WTC11 (cell line): Measurements from ENCODE around the gene RXFP2. TPM values are rescaled to one million over a fixed set of nuclear protein-coding genes. Genes with fewer than 3 reads are reported as not detected.

Experiments
- ATAC-seq: fragments of 200-7000 bp; cut with Tn5 transposase; 2 replicates; pipeline ENCODE4 v1.10.0; 2021; ENCODE audit warnings: mild to moderate bottlenecking, moderate library complexity
- CTCF ChIA-PET: fragments of 300-600 bp; sonication (Branson Sonifier 250); formaldehyde crosslinking; loops from one replicate; lab custom pipeline; 2021; ENCODE audit warnings: antibody characterized with exemption; lab: Charles Lee
- POLR2A ChIA-PET: fragments of 350-600 bp; sonication (Branson Sonifier 250); formaldehyde crosslinking; loops from one replicate; lab custom pipeline; 2021; ENCODE audit warnings: antibody characterized with exemption; lab: Charles Lee
- DNase-seq: peaks from one replicate; pipeline ENCODE4 v3.0.0; 2021; ENCODE audit warnings: low spot score
- H3K27ac Mint-ChIP-seq: 2 replicates; pipeline ENCODE4 v1.8.0; 2021; ENCODE audit warnings: mixed read lengths
- H3K27me3 Mint-ChIP-seq: 2 replicates; pipeline ENCODE4 v1.8.0; 2021; ENCODE audit warnings: low read depth, mild to moderate bottlenecking, moderate library complexity, mixed read lengths
- H3K36me3 Mint-ChIP-seq: 2 replicates; pipeline ENCODE4 v1.8.0; 2021; ENCODE audit warnings: mixed read lengths
- H3K4me1 Mint-ChIP-seq: 2 replicates; pipeline ENCODE4 v1.8.0; 2022; ENCODE audit warnings: mixed read lengths
- H3K4me3 Mint-ChIP-seq: 2 replicates; pipeline ENCODE4 v1.8.0; 2021; ENCODE audit warnings: mild to moderate bottlenecking, moderate library complexity, mixed read lengths
- H3K9me3 Mint-ChIP-seq: 2 replicates; pipeline ENCODE4 v1.8.0; 2021; ENCODE audit warnings: mixed read lengths
- ATF2 ChIP-seq: sonication (generic); formaldehyde crosslinking; IDR thresholded peaks from 2 replicates; pipeline ENCODE4 v1.8.1; 2022; ENCODE audit warnings: low read depth, missing genetic modification reagents, borderline replicate concordance
- CDX4 ChIP-seq: fragments of 250-450 bp; sonication (Bioruptor Pico); IDR thresholded peaks from 2 replicates; pipeline ENCODE4 v1.9.0; 2021; ENCODE audit warnings: moderate library complexity, mild to moderate bottlenecking, inconsistent platforms, borderline replicate concordance
- CREM ChIP-seq: sonication (generic); formaldehyde crosslinking; IDR thresholded peaks from 2 replicates; pipeline ENCODE4 v1.8.1; 2022; ENCODE audit warnings: mild to moderate bottlenecking, missing genetic modification reagents, moderate library complexity
- FOXJ3 ChIP-seq: sonication (generic); formaldehyde crosslinking; IDR thresholded peaks from 2 replicates; pipeline ENCODE4 v1.9.0; 2021; ENCODE audit warnings: missing genetic modification reagents, mild to moderate bottlenecking, borderline replicate concordance
- FOXP1 ChIP-seq: sonication (generic); formaldehyde crosslinking; IDR thresholded peaks from 2 replicates; pipeline ENCODE4 v1.8.0; 2022; ENCODE audit warnings: missing genetic modification reagents, mild to moderate bottlenecking, moderate library complexity, borderline replicate concordance
- MXD4 ChIP-seq: fragments of 250-450 bp; sonication (Bioruptor Pico); IDR thresholded peaks from 2 replicates; pipeline ENCODE4 v1.8.0; 2021; ENCODE audit warnings: mild to moderate bottlenecking, moderate library complexity, borderline replicate concordance
- NFYB ChIP-seq: sonication (generic); formaldehyde crosslinking; conservative IDR thresholded peaks from 2 replicates; pipeline ENCODE4 v1.8.0; 2022; ENCODE audit warnings: low read depth, missing genetic modification reagents
- SMAD4 ChIP-seq: sonication (generic); formaldehyde crosslinking; IDR thresholded peaks from 2 replicates; pipeline ENCODE4 v1.8.0; 2022; ENCODE audit warnings: mild to moderate bottlenecking, missing genetic modification reagents
- TP53 ChIP-seq: sonication (generic); formaldehyde crosslinking; IDR thresholded peaks from 2 replicates; pipeline ENCODE4 v1.8.1; 2023; ENCODE audit warnings: mild to moderate bottlenecking, missing genetic modification reagents
- ZBTB21 ChIP-seq: sonication (generic); formaldehyde crosslinking; IDR thresholded peaks from 2 replicates; pipeline ENCODE4 v1.8.1; 2023; ENCODE audit warnings: mild to moderate bottlenecking, missing genetic modification reagents, borderline replicate concordance
- ZNF219 ChIP-seq: sonication (generic); formaldehyde crosslinking; IDR thresholded peaks from 2 replicates; pipeline ENCODE4 v1.8.0; 2023; ENCODE audit warnings: missing genetic modification reagents, mild to moderate bottlenecking, borderline replicate concordance
- ZNF232 ChIP-seq: sonication (generic); formaldehyde crosslinking; IDR thresholded peaks from 2 replicates; pipeline ENCODE4 v1.8.0; 2022; ENCODE audit warnings: mild to moderate bottlenecking, missing genetic modification reagents
- ZNF423 ChIP-seq: fragments of 250-450 bp; sonication (Bioruptor Pico); IDR thresholded peaks from 2 replicates; pipeline ENCODE4 v2.1.2; 2022; ENCODE audit warnings: mild to moderate bottlenecking, moderate library complexity
- ZNF532 ChIP-seq: fragments of 250-450 bp; sonication (Bioruptor Pico); IDR thresholded peaks from 2 replicates; pipeline ENCODE4 v1.9.0; 2021; ENCODE audit warnings: mild to moderate bottlenecking, borderline replicate concordance
- ZNF671 ChIP-seq: fragments of 250-450 bp; sonication (Bioruptor Pico); IDR thresholded peaks from 2 replicates; pipeline ENCODE4 v1.8.0; 2021; ENCODE audit warnings: mild to moderate bottlenecking
- total RNA-seq: library from RNA; stranded (reverse); gene quantifications from 3 replicates; pipeline ENCODE4 v1.2.3, GENCODE V29; 2021
- TF ChIP-seq, protein P1 (sequence below): sonication (generic); formaldehyde crosslinking; IDR thresholded peaks from 2 replicates; pipeline ENCODE4 v1.8.0; 2022; ENCODE audit warnings: mild to moderate bottlenecking, missing genetic modification reagents
- TF ChIP-seq, protein P2 (sequence below): sonication (generic); formaldehyde crosslinking; IDR thresholded peaks from 2 replicates; pipeline ENCODE4 v1.8.0; 2022; ENCODE audit warnings: missing genetic modification reagents
- TF ChIP-seq, protein P3 (sequence below): fragments of 200-600 bp; IDR thresholded peaks from 2 replicates; pipeline ENCODE4 v1.8.0; 2022; ENCODE audit warnings: antibody characterized with exemption
- TF ChIP-seq, protein P4 (sequence below): sonication (generic); formaldehyde crosslinking; IDR thresholded peaks from 2 replicates; pipeline ENCODE4 v1.8.1; 2022; ENCODE audit warnings: mild to moderate bottlenecking, moderate library complexity, missing genetic modification reagents

Gene RXFP2
- total RNA-seq, 1 experiment from 2014 or later: not detected

DNA sequence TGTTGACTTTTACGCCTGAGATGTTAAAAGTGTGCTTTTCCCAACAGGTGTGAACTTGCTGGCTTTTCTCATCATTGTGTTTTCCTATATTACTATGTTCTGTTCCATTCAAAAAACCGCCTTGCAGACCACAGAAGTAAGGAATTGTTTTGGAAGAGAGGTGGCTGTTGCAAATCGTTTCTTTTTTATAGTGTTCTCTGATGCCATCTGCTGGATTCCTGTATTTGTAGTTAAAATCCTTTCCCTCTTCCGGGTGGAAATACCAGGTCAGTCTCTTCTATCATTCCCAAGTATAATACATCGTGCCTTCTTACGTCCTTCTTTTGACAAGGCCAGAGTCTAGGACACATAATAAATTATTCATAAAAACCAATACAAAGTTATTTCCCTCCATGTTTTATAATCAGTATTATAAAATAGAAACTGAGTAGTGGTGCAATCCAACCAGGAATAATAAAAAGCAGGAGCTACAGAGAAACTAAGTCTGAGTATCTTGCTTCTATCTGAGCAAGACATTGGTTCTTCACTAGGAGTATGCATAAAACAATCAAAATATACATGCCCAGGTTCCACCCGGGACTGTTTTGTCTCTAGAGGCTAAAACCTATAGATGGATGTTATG, 57.9 kb downstream of the RXFP2 start:
- TF ChIP-seq, protein P1, sequence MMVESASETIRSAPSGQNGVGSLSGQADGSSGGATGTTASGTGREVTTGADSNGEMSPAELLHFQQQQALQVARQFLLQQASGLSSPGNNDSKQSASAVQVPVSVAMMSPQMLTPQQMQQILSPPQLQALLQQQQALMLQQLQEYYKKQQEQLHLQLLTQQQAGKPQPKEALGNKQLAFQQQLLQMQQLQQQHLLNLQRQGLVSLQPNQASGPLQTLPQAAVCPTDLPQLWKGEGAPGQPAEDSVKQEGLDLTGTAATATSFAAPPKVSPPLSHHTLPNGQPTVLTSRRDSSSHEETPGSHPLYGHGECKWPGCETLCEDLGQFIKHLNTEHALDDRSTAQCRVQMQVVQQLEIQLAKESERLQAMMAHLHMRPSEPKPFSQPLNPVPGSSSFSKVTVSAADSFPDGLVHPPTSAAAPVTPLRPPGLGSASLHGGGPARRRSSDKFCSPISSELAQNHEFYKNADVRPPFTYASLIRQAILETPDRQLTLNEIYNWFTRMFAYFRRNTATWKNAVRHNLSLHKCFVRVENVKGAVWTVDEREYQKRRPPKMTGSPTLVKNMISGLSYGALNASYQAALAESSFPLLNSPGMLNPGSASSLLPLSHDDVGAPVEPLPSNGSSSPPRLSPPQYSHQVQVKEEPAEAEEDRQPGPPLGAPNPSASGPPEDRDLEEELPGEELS (CRISPR knock-in tag): no peak
- TF ChIP-seq, protein P2, sequence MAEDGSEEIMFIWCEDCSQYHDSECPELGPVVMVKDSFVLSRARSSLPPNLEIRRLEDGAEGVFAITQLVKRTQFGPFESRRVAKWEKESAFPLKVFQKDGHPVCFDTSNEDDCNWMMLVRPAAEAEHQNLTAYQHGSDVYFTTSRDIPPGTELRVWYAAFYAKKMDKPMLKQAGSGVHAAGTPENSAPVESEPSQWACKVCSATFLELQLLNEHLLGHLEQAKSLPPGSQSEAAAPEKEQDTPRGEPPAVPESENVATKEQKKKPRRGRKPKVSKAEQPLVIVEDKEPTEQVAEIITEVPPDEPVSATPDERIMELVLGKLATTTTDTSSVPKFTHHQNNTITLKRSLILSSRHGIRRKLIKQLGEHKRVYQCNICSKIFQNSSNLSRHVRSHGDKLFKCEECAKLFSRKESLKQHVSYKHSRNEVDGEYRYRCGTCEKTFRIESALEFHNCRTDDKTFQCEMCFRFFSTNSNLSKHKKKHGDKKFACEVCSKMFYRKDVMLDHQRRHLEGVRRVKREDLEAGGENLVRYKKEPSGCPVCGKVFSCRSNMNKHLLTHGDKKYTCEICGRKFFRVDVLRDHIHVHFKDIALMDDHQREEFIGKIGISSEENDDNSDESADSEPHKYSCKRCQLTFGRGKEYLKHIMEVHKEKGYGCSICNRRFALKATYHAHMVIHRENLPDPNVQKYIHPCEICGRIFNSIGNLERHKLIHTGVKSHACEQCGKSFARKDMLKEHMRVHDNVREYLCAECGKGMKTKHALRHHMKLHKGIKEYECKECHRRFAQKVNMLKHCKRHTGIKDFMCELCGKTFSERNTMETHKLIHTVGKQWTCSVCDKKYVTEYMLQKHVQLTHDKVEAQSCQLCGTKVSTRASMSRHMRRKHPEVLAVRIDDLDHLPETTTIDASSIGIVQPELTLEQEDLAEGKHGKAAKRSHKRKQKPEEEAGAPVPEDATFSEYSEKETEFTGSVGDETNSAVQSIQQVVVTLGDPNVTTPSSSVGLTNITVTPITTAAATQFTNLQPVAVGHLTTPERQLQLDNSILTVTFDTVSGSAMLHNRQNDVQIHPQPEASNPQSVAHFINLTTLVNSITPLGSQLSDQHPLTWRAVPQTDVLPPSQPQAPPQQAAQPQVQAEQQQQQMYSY: no peak
- no peak for TF ChIP-seq ZNF671 (CRISPR knock-in tag)
- TF ChIP-seq CREM (CRISPR knock-in tag): no peak
- no peak for TF ChIP-seq ATF2 (CRISPR knock-in tag)
- TF ChIP-seq, protein P3, sequence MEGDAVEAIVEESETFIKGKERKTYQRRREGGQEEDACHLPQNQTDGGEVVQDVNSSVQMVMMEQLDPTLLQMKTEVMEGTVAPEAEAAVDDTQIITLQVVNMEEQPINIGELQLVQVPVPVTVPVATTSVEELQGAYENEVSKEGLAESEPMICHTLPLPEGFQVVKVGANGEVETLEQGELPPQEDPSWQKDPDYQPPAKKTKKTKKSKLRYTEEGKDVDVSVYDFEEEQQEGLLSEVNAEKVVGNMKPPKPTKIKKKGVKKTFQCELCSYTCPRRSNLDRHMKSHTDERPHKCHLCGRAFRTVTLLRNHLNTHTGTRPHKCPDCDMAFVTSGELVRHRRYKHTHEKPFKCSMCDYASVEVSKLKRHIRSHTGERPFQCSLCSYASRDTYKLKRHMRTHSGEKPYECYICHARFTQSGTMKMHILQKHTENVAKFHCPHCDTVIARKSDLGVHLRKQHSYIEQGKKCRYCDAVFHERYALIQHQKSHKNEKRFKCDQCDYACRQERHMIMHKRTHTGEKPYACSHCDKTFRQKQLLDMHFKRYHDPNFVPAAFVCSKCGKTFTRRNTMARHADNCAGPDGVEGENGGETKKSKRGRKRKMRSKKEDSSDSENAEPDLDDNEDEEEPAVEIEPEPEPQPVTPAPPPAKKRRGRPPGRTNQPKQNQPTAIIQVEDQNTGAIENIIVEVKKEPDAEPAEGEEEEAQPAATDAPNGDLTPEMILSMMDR: no peak
- TF ChIP-seq SMAD4 (CRISPR knock-in tag): no peak
- TF ChIP-seq ZNF423 (CRISPR knock-in tag): no peak
- no peak for TF ChIP-seq ZNF219 (CRISPR knock-in tag)
- no peak for TF ChIP-seq NFYB (CRISPR knock-in tag)
- no peak for TF ChIP-seq MXD4
- no peak for TF ChIP-seq TP53 (CRISPR knock-in tag)
- TF ChIP-seq, all 79 proteins: peak for 0
- H3K27me3 Mint-ChIP-seq: no peaks in the 10 kb centered on the region
- POLR2A ChIA-PET: no interaction called here

GRCh38 chr13:31798189-31798588, 58.9 kb downstream of the RXFP2 start:
- H3K36me3 Mint-ChIP-seq: no peaks in the 10 kb centered on the region
- no peaks in the 10 kb centered on the region for H3K27me3 Mint-ChIP-seq
- CTCF ChIA-PET: interaction anchor here (0.9 kb wide), 1 partner anchor 260 kb away, joined by 5 read pairs; no protein-coding TSS in a partner anchor
- DNase-seq (no peak), ATAC-seq (no peak)
- POLR2A ChIA-PET: no interaction called here
- no peaks in the 10 kb centered on the region for H3K4me1 Mint-ChIP-seq
- H3K9me3 Mint-ChIP-seq: no peaks in the 10 kb centered on the region
- no peak overlapping the region for H3K27ac Mint-ChIP-seq
- H3K4me3 Mint-ChIP-seq: no peak overlapping the region
- TF ChIP-seq ZNF532 (CRISPR knock-in tag) (no peak), ZBTB21 (CRISPR knock-in tag) (no peak), ZNF232 (CRISPR knock-in tag) (no peak), FOXJ3 (CRISPR knock-in tag) (no peak), CDX4 (no peak), FOXP1 (CRISPR knock-in tag) (no peak)
- TF ChIP-seq, protein P4, sequence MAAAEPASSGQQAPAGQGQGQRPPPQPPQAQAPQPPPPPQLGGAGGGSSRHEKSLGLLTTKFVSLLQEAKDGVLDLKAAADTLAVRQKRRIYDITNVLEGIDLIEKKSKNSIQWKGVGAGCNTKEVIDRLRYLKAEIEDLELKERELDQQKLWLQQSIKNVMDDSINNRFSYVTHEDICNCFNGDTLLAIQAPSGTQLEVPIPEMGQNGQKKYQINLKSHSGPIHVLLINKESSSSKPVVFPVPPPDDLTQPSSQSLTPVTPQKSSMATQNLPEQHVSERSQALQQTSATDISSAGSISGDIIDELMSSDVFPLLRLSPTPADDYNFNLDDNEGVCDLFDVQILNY (CRISPR knock-in tag): no peak

More for the DNA sequence above, 57.9 kb downstream of the RXFP2 start:
- CTCF ChIA-PET: interaction anchor here (0.9 to 1.0 kb wide), 3 partner anchors 259 to 366 kb away, joined by 3 to 5 read pairs (median 3); no protein-coding TSS in a partner anchor
- 0 out of 2 replicates have a peak, but pooled peaks cover 3% of the 10 kb centered on the region for H3K4me1 Mint-ChIP-seq
- H3K9me3 Mint-ChIP-seq: no peaks in the 10 kb centered on the region
- DNase-seq (no peak), ATAC-seq (peak; percentile 57; the same call in 1 of the 2 replicates)
- H3K27ac Mint-ChIP-seq: no peak overlapping the region
- H3K4me3 Mint-ChIP-seq: no peak overlapping the region
- no peaks in the 10 kb centered on the region for H3K36me3 Mint-ChIP-seq
